Measurements from ENCODE around the gene CCDC138.

CCDC138 gene

GRCh38 chr2:108920686-108921085 lies 134.1 kb downstream of the CCDC138 start:
- DNase-seq = no peak

GRCh38 chr2:108921096-108922030 lies 134.8 kb downstream of the CCDC138 start:
- DNase-seq = no peak

- DNase-seq = no peak
Observed at GRCh38 chr2:108922141-108922915, 135.8 kb downstream of the CCDC138 start.

- DNase-seq = no peak
Observed at GRCh38 chr2:108923019-108923700, 136.6 kb downstream of the CCDC138 start.

- no peak for DNase-seq
Observed at GRCh38 chr2:108923736-108924579, 137.4 kb downstream of the CCDC138 start.

- no peak for DNase-seq
Observed at GRCh38 chr2:108924580-108925251, 138.1 kb downstream of the CCDC138 start.

- DNase-seq = no peak
Observed at GRCh38 chr2:108925286-108925685, 138.7 kb downstream of the CCDC138 start.

- DNase-seq = no peak
Observed at GRCh38 chr2:108925735-108926134, 139.2 kb downstream of the CCDC138 start.

Measured in CD4-positive, alpha-beta T cell treated with Interleukin-21 for 1 hour (primary cell).